Epithelial cell of prostate (primary cell): ENCODE data around the gene OR10D3.
"Not testable (repeated sequence)": the region's sequence is repeated elsewhere in the genome, so short reads cannot be mapped to it uniquely, and the experiment has no call there.

Source experiments
- DNase-seq: peaks from one replicate; pipeline ENCODE4 v3.0.0-alpha.2; 2011; ENCODE audit warnings: low read depth, low spot score
- H3K27ac ChIP-seq: fragments of 450-650 bp; 2 replicates; pipeline ENCODE4 v1.5.1; 2017; ENCODE audit warnings: mild to moderate bottlenecking

The OR10D3 gene, protein sequence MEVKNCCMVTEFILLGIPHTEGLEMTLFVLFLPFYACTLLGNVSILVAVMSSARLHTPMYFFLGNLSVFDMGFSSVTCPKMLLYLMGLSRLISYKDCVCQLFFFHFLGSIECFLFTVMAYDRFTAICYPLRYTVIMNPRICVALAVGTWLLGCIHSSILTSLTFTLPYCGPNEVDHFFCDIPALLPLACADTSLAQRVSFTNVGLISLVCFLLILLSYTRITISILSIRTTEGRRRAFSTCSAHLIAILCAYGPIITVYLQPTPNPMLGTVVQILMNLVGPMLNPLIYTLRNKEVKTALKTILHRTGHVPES

GRCh38 chr11:124183068-124183467 is at the start of gene OR10D3:
Gene OR10D3, plus strand, starts transcription at chr11:124183345. Its CDS starts 1,925 bp downstream, at chr11:124185270.
- no peak for DNase-seq
- H3K27ac ChIP-seq: no peak within 1 kb of the TSS

DNA sequence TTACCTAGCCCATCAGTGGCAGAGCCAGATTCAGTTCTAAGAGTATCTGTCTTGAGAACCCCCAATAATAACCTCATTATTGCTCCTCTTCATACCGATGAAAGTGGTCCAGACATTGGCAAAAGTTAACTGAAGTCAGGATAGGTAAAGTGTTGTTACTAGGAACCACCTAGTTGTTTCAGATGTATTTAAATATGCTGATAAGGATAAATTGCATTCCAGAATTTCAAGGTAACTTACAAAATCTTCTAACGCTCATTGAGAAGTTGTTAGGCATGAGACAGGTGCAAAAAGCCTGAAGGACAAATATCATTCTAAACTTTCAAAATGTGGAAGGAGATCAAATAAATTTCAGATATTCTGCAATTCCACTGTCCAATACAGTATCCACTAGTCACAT is 40.1 kb upstream of the OR10D3 start:
- no peak for DNase-seq
- H3K27ac ChIP-seq: no peak overlapping the region

DNA sequence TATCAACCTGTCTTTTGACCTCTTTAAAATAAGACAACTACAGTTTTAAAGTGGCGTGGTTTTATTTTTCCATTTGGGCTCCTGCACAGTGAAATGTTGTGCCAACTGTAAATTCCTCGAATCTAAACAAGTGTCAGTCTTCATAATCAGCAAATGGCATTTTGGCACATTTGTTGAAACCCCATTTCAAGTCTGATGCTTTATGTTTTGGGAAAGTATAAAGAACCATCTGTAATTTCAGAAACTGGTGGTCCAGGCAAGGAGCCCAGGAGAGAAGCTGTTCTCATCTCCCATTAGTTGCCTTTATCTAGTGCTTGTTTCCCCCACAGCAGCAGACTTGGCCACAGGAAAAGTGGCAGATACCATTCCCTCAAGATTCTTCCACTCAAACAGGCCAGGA is 35.2 kb upstream of the OR10D3 start:
- no peak overlapping the region for H3K27ac ChIP-seq
- DNase-seq: no peak

- DNase-seq: no peak
Measured at GRCh38 chr11:124150684-124151083, 32.5 kb upstream of the OR10D3 start.

GRCh38 chr11:124152770-124153407 is 30.3 kb upstream of the OR10D3 start:
- H3K27ac ChIP-seq: no peak overlapping the region
- no peak for DNase-seq

More at GRCh38 chr11:124150684-124151083, 32.5 kb upstream of the OR10D3 start:
- H3K27ac ChIP-seq: no peak overlapping the region

GRCh38 chr11:124153821-124154220 is 29.3 kb upstream of the OR10D3 start:
- no peak overlapping the region for H3K27ac ChIP-seq
- no peak for DNase-seq

- no peak overlapping the region for H3K27ac ChIP-seq
- DNase-seq: no peak
Measured at GRCh38 chr11:124159481-124159880, 23.7 kb upstream of the OR10D3 start.

DNA sequence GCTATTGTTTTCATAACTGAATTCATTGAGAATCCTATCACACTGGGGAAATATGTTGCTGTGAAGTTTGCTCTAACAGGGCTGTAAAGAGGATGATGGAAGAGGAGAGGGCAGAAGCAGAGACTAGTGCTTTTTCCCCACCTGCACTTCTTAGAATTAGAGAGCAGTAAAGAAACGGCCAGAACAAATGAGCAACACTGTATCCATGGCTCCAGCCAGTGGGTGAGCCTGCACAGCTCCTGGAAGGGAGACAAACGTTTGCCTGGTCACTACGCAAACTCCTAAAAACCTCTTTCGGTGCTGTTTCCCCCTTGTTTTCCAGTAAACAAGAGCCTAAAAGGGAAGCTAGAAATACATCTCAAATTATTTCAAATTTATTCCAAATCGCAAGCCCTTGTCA is 22.2 kb upstream of the OR10D3 start:
- no peak overlapping the region for H3K27ac ChIP-seq
- DNase-seq: no peak

- no peak for DNase-seq
- H3K27ac ChIP-seq: no peak overlapping the region
Measured at GRCh38 chr11:124167826-124168231, 15.3 kb upstream of the OR10D3 start.

GRCh38 chr11:124168796-124169195 is 14.3 kb upstream of the OR10D3 start:
- H3K27ac ChIP-seq: no peak overlapping the region
- no peak for DNase-seq

- not testable (repeated sequence) for DNase-seq, H3K27ac ChIP-seq
Measured at GRCh38 chr11:124170315-124170714, 12.8 kb upstream of the OR10D3 start.

GRCh38 chr11:124170801-124171586 is 12.2 kb upstream of the OR10D3 start:
- DNase-seq: no peak
- no peak overlapping the region for H3K27ac ChIP-seq

GRCh38 chr11:124172101-124172500 is 11.0 kb upstream of the OR10D3 start:
- H3K27ac ChIP-seq: no peak overlapping the region
- DNase-seq: no peak

GRCh38 chr11:124172599-124172998 is 10.5 kb upstream of the OR10D3 start:
- H3K27ac ChIP-seq: no peak overlapping the region
- DNase-seq: no peak

DNA sequence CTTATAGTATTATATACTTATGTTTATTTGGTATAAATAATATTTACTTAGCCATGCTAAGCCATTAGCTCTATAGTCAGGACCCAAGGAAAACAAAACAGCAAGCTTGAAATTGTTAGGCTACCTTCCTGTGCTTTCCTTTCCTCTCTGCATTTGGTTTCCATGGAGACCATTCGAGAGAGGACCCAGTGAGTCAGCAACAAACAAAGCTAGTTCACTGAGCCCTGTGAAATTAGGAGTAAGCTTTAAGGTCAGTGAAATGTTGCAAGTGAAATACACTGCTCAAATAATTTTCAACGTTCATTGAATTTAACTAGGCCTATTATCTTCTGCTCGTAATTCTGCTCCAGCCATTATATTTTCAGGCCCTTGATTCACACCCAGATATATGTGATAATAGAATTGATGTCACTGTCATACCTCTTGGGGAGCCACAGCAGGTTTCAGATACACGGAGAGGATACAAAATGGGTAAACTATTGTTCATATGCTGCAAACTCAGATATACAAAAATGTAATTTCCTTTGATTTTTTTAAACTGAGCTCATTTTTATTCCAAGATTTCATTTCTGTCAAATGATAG is 9.1 kb upstream of the OR10D3 start:
- DNase-seq: peak; percentile 8
- H3K27ac ChIP-seq: no peak overlapping the region

- H3K27ac ChIP-seq: no peak overlapping the region
- DNase-seq: no peak
Measured at GRCh38 chr11:124176925-124177715, 6.0 kb upstream of the OR10D3 start.

DNA sequence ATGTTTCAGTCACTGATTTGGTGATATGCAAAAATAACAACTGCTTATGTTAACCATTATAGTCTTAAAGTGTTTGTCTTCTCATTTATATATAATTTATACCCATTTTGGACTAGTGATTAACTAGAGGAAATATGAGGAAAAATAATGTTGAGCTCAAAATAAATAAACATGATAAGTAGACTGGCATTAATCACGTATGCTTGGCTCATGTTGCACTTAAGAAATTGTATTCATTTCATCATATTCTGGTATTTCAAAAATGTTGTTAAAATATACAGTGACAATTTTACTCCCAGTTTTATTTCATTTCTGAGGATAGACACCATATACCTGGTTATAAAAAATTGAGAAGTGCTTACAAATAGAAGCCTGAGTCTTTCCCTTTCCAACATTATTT is 3.8 kb upstream of the OR10D3 start:
- no peak for DNase-seq
- H3K27ac ChIP-seq: no peak overlapping the region

- DNase-seq: no peak
- no peak overlapping the region for H3K27ac ChIP-seq
Measured at GRCh38 chr11:124190298-124191139, 7.4 kb downstream of the OR10D3 start.
